H1 (cell line): ENCODE measurements around the gene STAG2. TPM values are rescaled to one million over a fixed set of nuclear protein-coding genes. Genes with fewer than 3 reads are reported as not detected.

Experiments used
- CTBP2 ChIP-seq: IDR thresholded peaks from 2 replicates; pipeline ENCODE4 v1.7.0; 2011; ENCODE audit warnings: borderline replicate concordance, mild to moderate bottlenecking, moderate library complexity, mixed read lengths, low read length; ENCODE audit not compliant: insufficient read depth, insufficient read length
- GTF2F1 ChIP-seq: IDR thresholded peaks from 2 replicates; pipeline ENCODE4 v1.6.1; 2012; ENCODE audit warnings: low read depth, low read length, improper control_type of control experiment, borderline replicate concordance
- NRF1 ChIP-seq: IDR thresholded peaks from 2 replicates; pipeline ENCODE4 v1.6.1; 2011; ENCODE audit warnings: mild to moderate bottlenecking, low read depth, low read length, improper control_type of control experiment
- polyA plus RNA-seq, 7 experiments: library from polyadenylated mRNA; depleted of rRNA in 3 of 7; stranded (reverse) in 5 of 7; unstranded in 2 of 7; fragments of >200 nt in 5 of 7; fragments of 200-250 nt in 2 of 7; gene quantifications; 1 replicate in 5 of 7; 2 replicates in 1 of 7; 4 replicates in 1 of 7; pipeline versions ENCODE4 v1.2.1 to v1.2.3, GENCODE V29; 2011 to 2013; ENCODE audit warnings: missing spikeins in 2 of 7, mixed read lengths in 2 of 7
- total RNA-seq: library from RNA; stranded (reverse); fragmentation: NEBNext Ultra II Directional; extraction: Animal tissue kit (Norgen Biotek cat#: 25700); gene quantifications from 2 replicates; pipeline ENCODE4 v1.2.1, GENCODE V29; 2021
- TF ChIP-seq, protein P1 (sequence below): IDR thresholded peaks from 2 replicates; pipeline ENCODE4 v1.6.1; 2011; ENCODE audit warnings: low read depth, mild to moderate bottlenecking, low read length; ENCODE audit not compliant: insufficient read depth

Gene STAG2
- total and polyA plus RNA-seq, 2 of the 8 experiments (the other 6 are each of a cell fraction or from before 2014, with no cell fraction given), result 20.3 to 94.9 TPM

DNA sequence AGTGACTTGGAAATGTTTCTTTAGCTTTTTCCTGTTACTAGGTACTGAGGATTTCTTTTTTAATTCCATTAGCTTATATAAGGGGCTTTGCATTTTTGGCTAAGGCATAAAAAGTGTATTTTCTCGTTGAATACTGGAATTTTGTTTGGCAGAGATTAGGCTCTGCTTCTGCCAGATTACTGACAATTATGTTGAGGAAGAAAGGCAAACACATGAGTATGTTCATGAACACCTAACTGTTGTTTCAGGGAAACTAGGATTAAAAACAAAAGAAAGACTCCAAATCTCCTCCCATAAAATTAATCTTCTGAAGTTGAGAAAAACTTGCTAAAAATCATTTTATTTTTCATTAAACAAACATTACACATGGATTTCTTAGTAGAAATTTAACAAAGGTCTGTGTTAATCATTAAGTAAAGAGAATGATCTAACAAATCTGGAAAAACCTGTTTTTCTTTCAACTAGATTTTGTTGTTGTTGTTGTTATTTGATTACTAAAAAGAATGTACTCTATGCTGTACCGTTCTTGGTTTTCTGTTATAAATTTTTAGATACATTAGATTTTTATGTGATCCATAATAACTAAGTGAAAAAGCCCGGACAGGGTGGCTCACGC, 43.3 kb upstream of the STAG2 start (continued):
- TF ChIP-seq GTF2F1, result no peak
- TF ChIP-seq, protein P1, sequence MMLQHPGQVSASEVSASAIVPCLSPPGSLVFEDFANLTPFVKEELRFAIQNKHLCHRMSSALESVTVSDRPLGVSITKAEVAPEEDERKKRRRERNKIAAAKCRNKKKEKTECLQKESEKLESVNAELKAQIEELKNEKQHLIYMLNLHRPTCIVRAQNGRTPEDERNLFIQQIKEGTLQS, result no peak
- no peak for TF ChIP-seq CTBP2
- no peak for TF ChIP-seq NRF1
